ENCODE data around the gene OR8B3.

OR8B3 gene

GRCh38 chr11:124359566-124359965 lies 39.3 kb downstream of the OR8B3 start:
- DNase-seq (ENCODE audit: low spot score), result no peak

DNA sequence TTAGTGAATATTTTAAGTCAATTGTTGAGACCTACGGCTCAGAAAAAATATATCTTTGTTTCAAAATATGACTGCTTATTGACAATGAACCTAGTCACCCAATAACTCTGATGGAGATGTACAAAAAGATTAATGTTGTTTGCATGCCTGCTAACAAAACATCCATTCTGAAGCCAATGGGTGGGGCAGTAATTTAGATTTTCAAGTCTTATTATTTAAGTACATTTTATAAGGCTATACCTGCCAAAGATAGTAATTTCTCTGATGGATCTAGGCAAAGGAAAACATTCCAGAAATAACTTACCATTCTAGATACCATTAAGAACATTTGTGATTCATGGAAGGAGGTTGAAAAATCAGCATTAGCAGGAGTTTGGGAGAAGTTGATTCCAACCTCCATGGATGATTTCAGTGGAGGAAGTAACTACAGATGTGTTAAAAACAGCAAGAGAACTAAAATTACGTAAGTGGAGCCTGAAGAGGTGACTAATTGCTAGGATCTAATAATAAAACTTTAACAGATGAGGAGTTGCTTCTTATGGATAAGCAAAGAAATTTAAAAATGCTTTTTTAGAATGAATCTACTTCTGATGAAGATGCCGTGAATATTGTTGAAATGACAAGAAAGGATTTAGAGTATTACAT lies 52.4 kb downstream of the OR8B3 start:
- DNase-seq (ENCODE audit: low spot score), result no peak
